Transverse colon (tissue), 4 donors: Measurements from ENCODE around the gene CYB561. TPM values are rescaled to one million over a fixed set of nuclear protein-coding genes. Genes with fewer than 3 reads are reported as not detected.

Experiments
- DNase-seq: peaks from one replicate; pipeline ENCODE4 v3.0.0-alpha.2; 2019
- H3K27ac ChIP-seq, 4 donors: fragments of 200-600 bp; sonication (generic); 2 replicates each; pipeline ENCODE4 v1.5.1; 2016 to 2018; ENCODE audit warnings: inconsistent platforms in 4 of 4
- H3K27me3 ChIP-seq: fragments of 200-600 bp; sonication (generic); 2 replicates; pipeline ENCODE4 v1.5.1; 2017; ENCODE audit warnings: inconsistent platforms
- H3K36me3 ChIP-seq, 4 donors: fragments of 200-600 bp; sonication (generic); 2 replicates each; pipeline ENCODE4 v1.5.1; 2017 to 2019; ENCODE audit warnings: inconsistent platforms in 4 of 4
- H3K4me1 ChIP-seq, 4 donors: fragments of 200-600 bp; sonication (generic); 2 replicates each; pipeline ENCODE4 v1.5.1; 2017 to 2020; ENCODE audit warnings: inconsistent platforms in 4 of 4
- H3K4me3 ChIP-seq, 4 donors: fragments of 200-600 bp; sonication (generic); 1 replicate in 1 of 4; 2 replicates in 3 of 4; pipeline versions ENCODE4 v1.5.1 to v1.6.1; 2017 to 2019; ENCODE audit warnings: inconsistent platforms in 4 of 4
- H3K9me3 ChIP-seq, 2 donors: fragments of 200-600 bp; sonication (generic); 2 replicates each; pipeline ENCODE4 v1.5.1; 2017 to 2019; ENCODE audit warnings: inconsistent platforms in 2 of 2
- CTCF ChIP-seq, 5 experiments: fragments of 200-600 bp in 3 of 5; fragments of 450-650 bp in 2 of 5; sonication (generic) in 3 of 5; IDR thresholded peaks; 1 replicate in 2 of 5; 2 replicates in 3 of 5; pipeline ENCODE4 v1.5.1; 2016 to 2017; ENCODE audit warnings: antibody characterized with exemption in 5 of 5, inconsistent platforms in 3 of 5, mild to moderate bottlenecking in 2 of 5, moderate library complexity in 1 of 5
- EP300 ChIP-seq: sonication (generic); formaldehyde crosslinking; IDR thresholded peaks from one replicate; pipeline ENCODE4 v1.6.1; 2017; ENCODE audit warnings: antibody characterized with exemption, low read depth
- POLR2A ChIP-seq: fragments of 450-650 bp; IDR thresholded peaks from one replicate; pipeline ENCODE4 v1.6.1; 2016; ENCODE audit warnings: antibody characterized with exemption, mild to moderate bottlenecking, moderate library complexity
- POLR2AphosphoS5 ChIP-seq, 3 donors: sonication (generic); formaldehyde crosslinking; IDR thresholded peaks; one replicate each; pipeline ENCODE4 v1.6.1; 2016; ENCODE audit warnings: antibody characterized with exemption in 3 of 3
- WGBS, 2 donors: methylation state at CpG; one replicate each; pipeline ENCODE4 v1.1.5; 2018; ENCODE audit warnings: low coverage in 1 of 2; 5-methylcytosine and 5-hydroxymethylcytosine counted together
- in situ Hi-C, 4 donors: fragments of 200-750 bp; cut with MboI; loops; one replicate each; pipeline versions ENCODE4 v1.15.0 to v1.15.1; 2017; ENCODE audit warnings: low sequenced_read_pairs in 3 of 4, low pct_ligation_motif_present in 1 of 4, low pct_unique_long_range_greater_than_20kb in 1 of 4
- intact Hi-C: fragments of 100-400 bp; cut with DNase I; formaldehyde crosslinking; loops from one replicate; pipeline ENCODE4 v1.15.1; 2023; ENCODE audit warnings: low total_unique reads
- total RNA-seq, 4 donors: library from RNA; depleted of rRNA; stranded (reverse); fragments of >200 nt; gene quantifications; one replicate each; pipeline ENCODE4 v1.1.0, GENCODE V29; 2016

Gene CYB561
- total RNA-seq, 4 donors from 2014 or later = 52.6 to 315 (median 68.5) TPM

GRCh38 chr17:63431939-63432804 lies 13.9 kb downstream of the CYB561 start:
- intact Hi-C loops = loop anchor here (5.0 kb wide), 1 partner anchor 50 kb away; no protein-coding TSS in a partner anchor
- no peaks in the 10 kb centered on the region for H3K27me3 ChIP-seq
- H3K4me1 ChIP-seq = peaks cover 20 to 54% (median 45%) of the 10 kb centered on the region in 4 donors
- TF ChIP-seq CTCF (IDR thresholded peaks at IDR 0.05) (no peak), EP300 (no peak), POLR2A (no peak), POLR2AphosphoS5 (IDR thresholded peaks at IDR 0.05) (no peak)
- peak overlapping the region in 1 of 4 donors; percentile 10 for H3K4me3 ChIP-seq
- H3K9me3 ChIP-seq = no peaks in the 10 kb centered on the region
- 48 to 51% methylated on average over 5 to 16 of the region's 16 CpGs for WGBS, 2 donors
- peak overlapping the region; percentile 77 to 85 (median 78) for H3K27ac ChIP-seq
- peak; percentile 40 for DNase-seq
- in situ Hi-C loops = loop anchor here in 1 of 4 donors (5.0 kb wide), 1 partner anchor 180 kb away; no protein-coding TSS in a partner anchor
- no peaks in the 10 kb centered on the region for H3K36me3 ChIP-seq

- H3K9me3 ChIP-seq = no peaks in the 10 kb centered on the region
- peaks cover 20 to 54% (median 45%) of the 10 kb centered on the region in 4 donors for H3K4me1 ChIP-seq
- in situ Hi-C loops (loop anchor here in 1 of 4 donors (5.0 kb wide), 1 partner anchor 181 kb away; no protein-coding TSS in a partner anchor), intact Hi-C loops (loop anchor here (5.0 kb wide), 1 partner anchor 51 kb away; no protein-coding TSS in a partner anchor)
- peak overlapping the region; percentile 77 to 85 (median 78) for H3K27ac ChIP-seq
- H3K36me3 ChIP-seq = no peaks in the 10 kb centered on the region
- H3K27me3 ChIP-seq = no peaks in the 10 kb centered on the region
- no peak for TF ChIP-seq CTCF (IDR thresholded peaks at IDR 0.05)
- no peak for TF ChIP-seq EP300
- no peak for TF ChIP-seq POLR2AphosphoS5 (IDR thresholded peaks at IDR 0.05)
- TF ChIP-seq POLR2A = no peak
- no peak for DNase-seq
- 64 to 81% methylated on average over 2 to 7 of the region's 7 CpGs for WGBS, 2 donors
- no peak overlapping the region for H3K4me3 ChIP-seq
Observed at GRCh38 chr17:63431618-63431938, 14.5 kb downstream of the CYB561 start.

GRCh38 chr17:63430223-63430622 lies 15.9 kb downstream of the CYB561 start:
- Histone ChIP-seq H3K4me1 (peaks cover 20 to 43% (median 35%) of the 10 kb centered on the region in 4 donors), H3K36me3 (no peaks in the 10 kb centered on the region), H3K9me3 (no peaks in the 10 kb centered on the region), H3K27me3 (no peaks in the 10 kb centered on the region), H3K27ac (no peak overlapping the region), H3K4me3 (no peak overlapping the region)
- in situ Hi-C loops = loop anchor here in 1 of 4 donors (5.0 kb wide), 1 partner anchor 182 kb away; no protein-coding TSS in a partner anchor
- intact Hi-C loops = loop anchor here (5.0 kb wide), 1 partner anchor 52 kb away; no protein-coding TSS in a partner anchor
- WGBS, 2 donors = 81 to 94% methylated on average over 2 to 11 of the region's 11 CpGs
- TF ChIP-seq POLR2A (no peak), CTCF (IDR thresholded peaks at IDR 0.05) (no peak), POLR2AphosphoS5 (IDR thresholded peaks at IDR 0.05) (no peak), EP300 (no peak)
- DNase-seq = no peak

GRCh38 chr17:63429766-63430165 lies 16.3 kb downstream of the CYB561 start:
- H3K4me1 ChIP-seq = peaks cover 19 to 38% (median 30%) of the 10 kb centered on the region in 4 donors
- no peak for DNase-seq
- no peaks in the 10 kb centered on the region for H3K36me3 ChIP-seq
- H3K27me3 ChIP-seq = no peaks in the 10 kb centered on the region
- 93 to 100% methylated on average over 1 to 7 of the region's 7 CpGs for WGBS, 2 donors
- no peak overlapping the region for H3K27ac ChIP-seq
- intact Hi-C loops = loop anchor here (5.0 kb wide), 2 partner anchors 53 to 183 kb away; no protein-coding TSS in a partner anchor
- in situ Hi-C loops = loop anchor here in 2 of 4 donors (5.0 to 10.0 kb wide), 2 partner anchors 183 to 185 kb away; no protein-coding TSS in a partner anchor
- no peak overlapping the region for H3K4me3 ChIP-seq
- no peaks in the 10 kb centered on the region for H3K9me3 ChIP-seq
- TF ChIP-seq EP300 = no peak
- no peak for TF ChIP-seq POLR2AphosphoS5 (IDR thresholded peaks at IDR 0.05)
- TF ChIP-seq CTCF (IDR thresholded peaks at IDR 0.05) = no peak
- no peak for TF ChIP-seq POLR2A
